WTC11 (cell line): ENCODE results near the gene EXTL1.

Experiments used
- CREM ChIP-seq: sonication (generic); formaldehyde crosslinking; IDR thresholded peaks from 2 replicates; pipeline ENCODE4 v1.8.1; 2022; ENCODE audit warnings: mild to moderate bottlenecking, missing genetic modification reagents, moderate library complexity
- EMX1 ChIP-seq: fragments of 250-450 bp; sonication (Bioruptor Pico); IDR thresholded peaks from 2 replicates; pipeline ENCODE4 v1.8.0; 2021; ENCODE audit warnings: mild to moderate bottlenecking
- ETV6 ChIP-seq: sonication (generic); formaldehyde crosslinking; IDR thresholded peaks from 2 replicates; pipeline ENCODE4 v1.8.1; 2022; ENCODE audit warnings: mild to moderate bottlenecking, missing genetic modification reagents
- GABPB1 ChIP-seq: sonication (generic); formaldehyde crosslinking; IDR thresholded peaks from 2 replicates; pipeline ENCODE4 v1.8.1; 2023; ENCODE audit warnings: mild to moderate bottlenecking, missing genetic modification reagents
- MLX ChIP-seq: sonication (generic); formaldehyde crosslinking; IDR thresholded peaks from 2 replicates; pipeline ENCODE4 v1.8.1; 2023; ENCODE audit warnings: mild to moderate bottlenecking, missing genetic modification reagents, moderate library complexity
- SP1 ChIP-seq: sonication (generic); formaldehyde crosslinking; conservative IDR thresholded peaks from 2 replicates; pipeline ENCODE4 v1.8.1; 2022; ENCODE audit warnings: missing genetic modification reagents
- ZBTB21 ChIP-seq: sonication (generic); formaldehyde crosslinking; IDR thresholded peaks from 2 replicates; pipeline ENCODE4 v1.8.1; 2023; ENCODE audit warnings: mild to moderate bottlenecking, missing genetic modification reagents, borderline replicate concordance
- ZNF121 ChIP-seq: sonication (generic); formaldehyde crosslinking; IDR thresholded peaks from 2 replicates; pipeline ENCODE4 v1.8.0; 2023; ENCODE audit warnings: missing genetic modification reagents
- TF ChIP-seq, protein P1 (sequence below): sonication (generic); formaldehyde crosslinking; IDR thresholded peaks from 2 replicates; pipeline ENCODE4 v1.8.0; 2023; ENCODE audit warnings: missing genetic modification reagents
- TF ChIP-seq, protein P2 (sequence below): fragments of 200-600 bp; IDR thresholded peaks from 2 replicates; pipeline ENCODE4 v1.8.0; 2022; ENCODE audit warnings: antibody characterized with exemption

DNA sequence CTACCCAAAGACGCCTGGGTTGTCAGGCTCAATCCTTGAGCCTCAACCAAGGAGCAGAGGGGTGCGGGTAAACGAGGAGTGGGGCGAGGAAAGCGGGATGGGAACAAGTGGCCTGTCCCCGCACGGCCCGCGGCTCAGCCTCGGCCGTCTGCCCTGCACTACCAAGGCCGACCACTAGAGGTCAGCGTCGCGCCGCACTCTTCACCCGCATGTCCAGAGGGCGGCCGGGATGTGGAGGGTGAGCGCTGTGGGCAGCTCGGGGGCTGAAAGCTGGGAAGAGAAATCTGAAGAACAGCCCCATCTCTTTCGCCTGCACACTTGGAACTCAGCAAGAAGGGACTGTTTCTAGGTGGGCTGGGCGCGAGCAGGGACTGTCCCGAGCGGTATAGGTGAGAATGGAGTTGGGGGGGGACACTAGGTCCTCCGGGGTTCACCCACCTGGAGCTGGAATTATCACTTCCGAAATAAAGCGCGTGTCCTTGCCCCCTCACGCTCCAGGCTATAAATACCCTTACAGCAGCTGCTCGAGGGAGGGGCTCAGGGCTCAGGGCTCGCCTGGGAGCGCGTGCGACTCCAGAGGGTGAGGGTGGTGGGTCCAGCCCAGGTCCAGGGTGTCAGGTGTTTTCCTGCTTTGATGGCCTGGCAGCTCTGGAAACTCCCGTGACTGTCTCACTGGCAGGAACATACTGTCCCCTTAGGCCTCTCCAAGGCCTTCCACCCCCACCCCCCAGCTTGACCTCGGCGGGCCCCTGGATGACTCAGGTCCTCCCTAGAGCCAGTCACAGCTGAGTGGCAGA lies 14.6 kb downstream of the EXTL1 start:
- TF ChIP-seq, protein P1, sequence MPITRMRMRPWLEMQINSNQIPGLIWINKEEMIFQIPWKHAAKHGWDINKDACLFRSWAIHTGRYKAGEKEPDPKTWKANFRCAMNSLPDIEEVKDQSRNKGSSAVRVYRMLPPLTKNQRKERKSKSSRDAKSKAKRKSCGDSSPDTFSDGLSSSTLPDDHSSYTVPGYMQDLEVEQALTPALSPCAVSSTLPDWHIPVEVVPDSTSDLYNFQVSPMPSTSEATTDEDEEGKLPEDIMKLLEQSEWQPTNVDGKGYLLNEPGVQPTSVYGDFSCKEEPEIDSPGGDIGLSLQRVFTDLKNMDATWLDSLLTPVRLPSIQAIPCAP, result no peak
- TF ChIP-seq, protein P2, sequence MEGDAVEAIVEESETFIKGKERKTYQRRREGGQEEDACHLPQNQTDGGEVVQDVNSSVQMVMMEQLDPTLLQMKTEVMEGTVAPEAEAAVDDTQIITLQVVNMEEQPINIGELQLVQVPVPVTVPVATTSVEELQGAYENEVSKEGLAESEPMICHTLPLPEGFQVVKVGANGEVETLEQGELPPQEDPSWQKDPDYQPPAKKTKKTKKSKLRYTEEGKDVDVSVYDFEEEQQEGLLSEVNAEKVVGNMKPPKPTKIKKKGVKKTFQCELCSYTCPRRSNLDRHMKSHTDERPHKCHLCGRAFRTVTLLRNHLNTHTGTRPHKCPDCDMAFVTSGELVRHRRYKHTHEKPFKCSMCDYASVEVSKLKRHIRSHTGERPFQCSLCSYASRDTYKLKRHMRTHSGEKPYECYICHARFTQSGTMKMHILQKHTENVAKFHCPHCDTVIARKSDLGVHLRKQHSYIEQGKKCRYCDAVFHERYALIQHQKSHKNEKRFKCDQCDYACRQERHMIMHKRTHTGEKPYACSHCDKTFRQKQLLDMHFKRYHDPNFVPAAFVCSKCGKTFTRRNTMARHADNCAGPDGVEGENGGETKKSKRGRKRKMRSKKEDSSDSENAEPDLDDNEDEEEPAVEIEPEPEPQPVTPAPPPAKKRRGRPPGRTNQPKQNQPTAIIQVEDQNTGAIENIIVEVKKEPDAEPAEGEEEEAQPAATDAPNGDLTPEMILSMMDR, result peak; percentile 100
- TF ChIP-seq GABPB1, result no peak
- TF ChIP-seq MLX (CRISPR knock-in tag), result no peak
- no peak for TF ChIP-seq EMX1
- no peak for TF ChIP-seq SP1 (CRISPR knock-in tag)
- TF ChIP-seq ETV6 (CRISPR knock-in tag), result 0 out of 2 replicates have a peak, but pooled peaks have one; percentile 38
- TF ChIP-seq CREM (CRISPR knock-in tag), result no peak
- TF ChIP-seq ZNF121 (CRISPR knock-in tag), result no peak
- TF ChIP-seq ZBTB21, result no peak
